ENCODE results near the gene ZNHIT2. TPM values are rescaled to one million over a fixed set of nuclear protein-coding genes. Genes with fewer than 3 reads are reported as not detected.

The ZNHIT2 gene
- total RNA-seq (100 to 1,000 TPM in 1 of 2 donors, 10 to 100 TPM in 1; 64.2 to 119 TPM), polyA plus RNA-seq (ENCODE audit: insufficient read depth, low read depth, low replicate concordance) (47.3 TPM)
- long read RNA-seq, donor 1, transcript ZNHIT2-201 (1 exons, 1,306 nt), result major isoform, 44 of 44 reads
- long read RNA-seq, donor 1, partial matches to known transcripts, result 0 of 44 reads
- long read RNA-seq, donor 1, other reads (novel, unspliced or antisense), result 0 of 44 reads
- long read RNA-seq, donor 2, transcript ZNHIT2-201 (1 exons, 1,306 nt), result major isoform, 17 of 17 reads
- long read RNA-seq, donor 2, partial matches to known transcripts, result 0 of 17 reads
- long read RNA-seq, donor 2, other reads (novel, unspliced or antisense), result 0 of 17 reads

- H3K27me3 ChIP-seq, result no peaks in the 10 kb centered on the region
- H3K4me1 ChIP-seq, result peaks cover 22% of the 10 kb centered on the region
- peak within 1 kb of the TSS; percentile 81 to 84 for H3K4me3 ChIP-seq
- intact Hi-C loops (cut with DNase I; ENCODE audit: low total_unique reads), result loop anchor here (10.0 kb wide), 1 partner anchor 103 kb away; the partner anchor contains the start of gene ARL2
- DNase-seq, result peak; percentile 100
- 0 to 2% methylated on average over 29 to 69 of the region's 89 CpGs for whole genome bisulfite sequencing, 2 donors
- peak; percentile 98 to 99 (median 99) for TF ChIP-seq CTCF (IDR thresholded peaks at IDR 0.05)
- TF ChIP-seq POLR2A (IDR thresholded peaks at IDR 0.05), result no peak
- no peaks in the 10 kb centered on the region for H3K36me3 ChIP-seq (ENCODE audit: low read depth, missing control alignments)
- H3K9me3 ChIP-seq, result no peaks in the 10 kb centered on the region
- peak within 1 kb of the TSS; percentile 27 to 82 for H3K27ac ChIP-seq
Measured at GRCh38 chr11:65117206-65118096, at the start of gene ZNHIT2. TSS of gene ZNHIT2 (minus strand) at chr11:65117701. CDS start at chr11:65117653, 48 bp downstream.

GRCh38 chr11:65166893-65167292, 49.4 kb upstream of the ZNHIT2 start:
- Histone ChIP-seq H3K36me3 (ENCODE audit: low read depth, missing control alignments) (no peaks in the 10 kb centered on the region), H3K4me3 (no peak overlapping the region), H3K4me1 (no peaks in the 10 kb centered on the region), H3K9me3 (no peaks in the 10 kb centered on the region), H3K27me3 (no peaks in the 10 kb centered on the region), H3K27ac (no peak overlapping the region)
- no peak for TF ChIP-seq POLR2A (IDR thresholded peaks at IDR 0.05)
- no peak for TF ChIP-seq CTCF (IDR thresholded peaks at IDR 0.05)
- intact Hi-C loops (cut with DNase I; ENCODE audit: low total_unique reads), result no loop called here
- WGBS, 2 donors, result 87 to 92% methylated on average over 3 of the region's 3 CpGs
- DNase-seq, result no peak

- Histone ChIP-seq H3K4me3 (peak overlapping the region; percentile 26 to 32), H3K9me3 (no peaks in the 10 kb centered on the region), H3K4me1 (no peaks in the 10 kb centered on the region), H3K27ac (no peak overlapping the region), H3K27me3 (no peaks in the 10 kb centered on the region), H3K36me3 (ENCODE audit: low read depth, missing control alignments) (no peaks in the 10 kb centered on the region)
- TF ChIP-seq POLR2A (IDR thresholded peaks at IDR 0.05) (no peak), CTCF (IDR thresholded peaks at IDR 0.05) (no peak)
- no peak for DNase-seq
- WGBS, 2 donors, result 28 to 42% methylated on average over 31 of the region's 31 CpGs
- intact Hi-C loops (cut with DNase I; ENCODE audit: low total_unique reads), result no loop called here
Measured at GRCh38 chr11:65165410-65166317, 48.2 kb upstream of the ZNHIT2 start.

GRCh38 chr11:65163684-65164083, 46.2 kb upstream of the ZNHIT2 start:
- Histone ChIP-seq H3K27ac (no peak overlapping the region), H3K4me1 (no peaks in the 10 kb centered on the region), H3K27me3 (no peaks in the 10 kb centered on the region), H3K36me3 (ENCODE audit: low read depth, missing control alignments) (no peaks in the 10 kb centered on the region), H3K9me3 (no peaks in the 10 kb centered on the region), H3K4me3 (no peak overlapping the region)
- no peak for DNase-seq
- intact Hi-C loops (cut with DNase I; ENCODE audit: low total_unique reads), result no loop called here
- TF ChIP-seq CTCF (IDR thresholded peaks at IDR 0.05) (no peak), POLR2A (IDR thresholded peaks at IDR 0.05) (no peak)
- WGBS, 2 donors, result 85 to 87% methylated on average over 2 of the region's 2 CpGs
